ENCODE results near the gene PARD3. TPM values are rescaled to one million over a fixed set of nuclear protein-coding genes. Genes with fewer than 3 reads are reported as not detected.

PARD3 gene
- total RNA-seq, 1 donor from 2014 or later, result 39.6 TPM

- no peak for DNase-seq (ENCODE audit: low spot score)
Measured at GRCh38 chr10:34134602-34135001, 680.5 kb downstream of the PARD3 start.

GRCh38 chr10:34133406-34133805, 681.7 kb downstream of the PARD3 start:
- DNase-seq (ENCODE audit: low spot score), result no peak

DNA sequence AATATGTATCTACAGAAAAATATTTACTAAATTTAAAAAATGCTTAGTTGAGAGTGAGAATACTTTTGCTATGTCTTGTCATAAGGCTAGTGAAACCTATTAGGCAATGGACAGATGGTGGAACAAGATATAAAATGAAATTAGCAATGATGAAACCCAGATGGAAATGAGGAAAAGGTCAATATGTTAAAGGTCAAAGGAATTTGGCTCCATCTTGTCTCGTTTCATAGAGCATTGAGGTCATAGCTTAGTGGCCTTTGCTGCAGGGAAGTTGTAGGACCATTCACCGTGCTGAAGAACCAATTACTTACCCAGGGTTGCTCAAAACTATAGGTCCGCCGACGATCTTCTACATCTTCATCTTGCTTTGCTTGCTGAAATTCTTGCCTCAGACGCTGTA, 683.9 kb downstream of the PARD3 start:
- no peak for DNase-seq (ENCODE audit: low spot score)

DNA sequence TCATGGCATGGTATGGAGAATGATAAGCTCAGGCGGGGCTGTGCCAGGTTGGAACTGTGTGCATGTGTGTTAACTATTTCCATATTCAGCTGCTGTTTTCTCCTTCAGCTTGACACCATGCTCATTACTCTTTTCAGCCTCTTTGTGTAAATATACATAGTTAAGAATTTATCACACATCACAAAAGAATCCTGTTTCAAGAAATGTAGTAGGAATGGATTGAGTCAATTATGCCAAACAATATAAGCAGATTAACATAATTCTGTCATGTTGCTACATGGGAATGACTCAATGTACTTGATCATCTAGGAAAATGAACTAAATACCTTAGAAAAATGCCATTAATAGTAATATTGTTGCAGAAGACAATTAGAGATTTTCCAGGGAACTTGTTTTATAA, 687.4 kb downstream of the PARD3 start:
- no peak for DNase-seq (ENCODE audit: low spot score)

DNA sequence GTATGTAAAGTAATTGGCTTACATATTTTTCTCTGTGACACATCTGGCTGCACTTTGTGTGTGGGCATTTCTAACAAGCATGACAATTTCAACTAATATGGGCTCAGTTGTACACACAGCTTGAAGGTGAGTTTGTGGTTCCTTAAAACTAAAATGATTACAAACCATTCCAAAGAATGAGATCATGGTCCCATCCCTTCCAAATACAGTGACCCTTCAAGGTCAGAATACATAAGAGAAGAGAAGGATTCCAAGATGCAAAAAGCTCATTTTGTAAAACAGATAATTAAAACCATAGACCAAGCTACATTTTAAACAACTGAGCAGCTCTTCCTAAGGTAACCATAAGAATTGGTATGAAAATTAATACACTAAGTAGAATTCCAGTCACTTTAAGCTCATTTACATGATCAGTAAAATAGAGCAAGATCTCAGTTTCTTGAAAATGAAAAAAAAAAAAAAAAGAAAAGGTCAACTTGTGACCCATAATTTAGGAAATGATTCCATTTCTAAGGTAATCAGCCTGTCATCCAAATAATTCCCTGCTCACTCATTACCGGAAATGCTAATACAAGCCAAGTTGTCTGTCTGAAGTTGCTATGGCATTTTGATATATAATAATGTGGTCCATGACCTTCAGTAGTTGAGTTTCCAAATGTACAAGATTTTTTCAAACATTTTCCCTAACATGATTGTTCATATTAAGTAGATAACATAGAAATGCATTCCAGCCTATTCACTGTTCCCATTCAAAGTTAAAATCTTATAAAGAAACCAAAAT, 688.5 kb downstream of the PARD3 start:
- DNase-seq (ENCODE audit: low spot score), result no peak

GRCh38 chr10:34125702-34126101, 689.4 kb downstream of the PARD3 start:
- no peak for DNase-seq (ENCODE audit: low spot score)

DNA sequence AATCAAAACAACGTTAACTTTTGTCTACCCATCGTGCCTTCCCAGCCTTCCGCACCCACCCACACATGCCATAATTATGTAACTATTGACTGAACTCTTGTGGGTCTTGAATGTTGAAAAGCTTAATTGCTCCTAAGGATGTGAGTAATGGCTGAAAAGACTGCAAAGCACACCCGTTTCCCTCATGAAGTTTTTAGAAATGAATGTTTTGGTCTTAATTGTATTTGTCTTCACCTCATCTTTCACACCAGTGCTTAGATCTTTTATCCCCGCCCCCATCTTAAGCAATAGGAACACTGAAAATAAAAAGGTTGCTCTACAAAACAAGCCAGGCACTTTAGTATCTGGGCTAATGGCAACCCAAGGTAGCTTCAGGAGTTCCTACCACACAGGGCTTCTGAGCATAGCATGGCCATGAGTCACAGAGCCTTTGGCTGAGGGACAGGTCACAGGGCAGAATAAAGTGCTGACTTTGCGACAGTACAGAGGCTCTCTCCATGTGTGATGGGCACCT, 690.5 kb downstream of the PARD3 start:
- DNase-seq (ENCODE audit: low spot score), result peak; percentile 82

DNA sequence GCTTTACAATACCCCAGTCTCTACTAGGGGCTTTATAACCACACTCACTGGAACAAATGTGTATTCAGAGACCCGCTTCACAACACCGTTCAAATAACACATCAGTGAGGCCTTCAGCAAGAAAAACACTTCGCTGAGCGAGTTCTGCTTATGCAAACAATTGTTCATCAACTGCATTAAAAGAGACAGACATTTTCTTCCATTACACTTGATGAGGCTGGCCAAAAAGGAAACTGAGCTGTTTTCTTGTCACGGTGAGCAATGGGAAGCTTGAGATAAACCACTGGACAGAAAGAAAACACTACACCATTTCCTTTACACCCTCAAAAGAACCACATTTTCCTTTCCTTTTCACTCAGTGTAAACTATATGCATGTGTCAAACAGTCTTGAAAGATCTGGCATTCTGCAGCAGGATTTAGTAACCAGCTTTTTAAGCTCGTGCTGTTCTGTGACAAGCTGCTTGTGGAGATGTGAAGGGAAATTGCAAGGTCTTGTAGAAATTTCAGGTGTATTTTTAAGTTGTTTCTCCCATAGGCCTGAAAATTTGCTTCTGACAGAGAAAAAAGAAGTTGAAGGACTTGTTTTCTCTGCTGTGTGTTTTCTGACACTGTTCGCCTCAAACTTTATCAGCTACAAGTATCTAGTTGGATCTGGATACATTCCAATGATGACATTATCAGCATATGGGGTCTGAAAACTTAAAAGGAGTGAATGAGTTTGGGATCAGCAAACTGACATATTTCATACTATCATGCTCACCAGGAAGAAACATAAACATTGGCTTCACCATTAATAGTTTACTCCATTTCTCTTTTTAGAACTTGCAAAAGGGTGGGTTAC, 693.1 kb downstream of the PARD3 start:
- DNase-seq (ENCODE audit: low spot score), result no peak

- peak; percentile 52 for DNase-seq (ENCODE audit: low spot score)
Measured at GRCh38 chr10:34121125-34121753, 693.9 kb downstream of the PARD3 start.

GRCh38 chr10:34119456-34119855, 695.6 kb downstream of the PARD3 start:
- DNase-seq (ENCODE audit: low spot score), result no peak

GRCh38 chr10:34116681-34117271, 698.3 kb downstream of the PARD3 start:
- no peak for DNase-seq (ENCODE audit: low spot score)

- no peak for DNase-seq (ENCODE audit: low spot score)
Measured at GRCh38 chr10:34116220-34116641, 698.9 kb downstream of the PARD3 start.

GRCh38 chr10:34114914-34115313, 700.2 kb downstream of the PARD3 start:
- no peak for DNase-seq (ENCODE audit: low spot score)

DNA sequence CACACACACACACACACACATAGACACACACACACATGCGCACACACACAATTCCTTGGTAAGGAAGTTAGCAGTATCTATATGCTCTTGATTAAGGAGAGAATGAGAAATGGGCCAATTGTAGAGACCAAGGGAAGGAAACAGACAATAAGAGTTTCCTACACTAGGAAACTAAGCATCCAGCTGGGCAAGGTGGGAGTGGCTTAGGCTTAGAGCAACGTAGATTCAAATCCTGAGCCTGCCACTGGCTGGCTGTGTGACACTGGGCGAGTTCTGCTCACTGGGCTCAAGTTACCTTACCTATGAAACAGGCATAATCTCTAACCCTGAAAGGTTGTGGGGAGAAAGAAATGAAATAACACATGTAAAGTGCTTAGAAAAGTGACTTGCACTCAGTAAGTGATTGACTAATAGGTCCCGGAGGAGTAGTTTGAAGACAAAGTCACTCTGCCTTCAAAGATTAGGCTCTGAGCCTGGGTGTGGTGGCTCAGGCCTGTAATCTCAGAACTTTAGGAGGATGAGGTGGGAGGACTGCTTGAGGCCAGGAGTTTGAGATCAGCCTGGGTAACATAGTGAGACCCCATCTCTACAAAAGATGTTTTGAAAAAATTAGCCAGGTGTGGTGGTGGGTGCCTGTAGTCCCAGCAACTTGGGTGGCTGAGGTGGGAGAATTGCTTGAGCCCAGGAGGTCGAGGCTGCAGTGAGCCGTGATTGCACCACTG, 701.4 kb downstream of the PARD3 start:
- no peak for DNase-seq (ENCODE audit: low spot score)

- no peak for DNase-seq (ENCODE audit: low spot score)
Measured at GRCh38 chr10:34112171-34112782, 702.8 kb downstream of the PARD3 start.

DNA sequence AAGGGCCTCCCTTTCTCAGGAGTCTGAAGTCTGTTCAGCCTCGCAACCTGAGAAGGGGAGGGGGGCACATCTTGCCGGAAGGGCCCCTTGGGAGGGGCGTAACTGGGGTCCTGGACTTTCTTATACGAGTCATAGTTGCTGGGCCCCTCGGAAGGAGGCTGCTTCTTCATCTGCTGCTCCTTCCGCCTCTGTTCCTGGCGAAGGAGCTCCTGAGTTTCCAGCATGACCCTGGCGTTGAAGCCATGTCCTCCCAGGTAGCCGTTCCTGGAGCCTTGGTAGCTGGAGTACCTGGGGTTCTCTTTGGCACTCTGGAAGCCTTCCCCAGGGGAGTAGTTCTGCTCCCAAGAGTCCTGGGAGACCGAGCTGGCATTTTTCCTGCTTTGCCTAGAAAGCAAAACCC, 703.9 kb downstream of the PARD3 start:
- no peak for DNase-seq (ENCODE audit: low spot score)

DNA sequence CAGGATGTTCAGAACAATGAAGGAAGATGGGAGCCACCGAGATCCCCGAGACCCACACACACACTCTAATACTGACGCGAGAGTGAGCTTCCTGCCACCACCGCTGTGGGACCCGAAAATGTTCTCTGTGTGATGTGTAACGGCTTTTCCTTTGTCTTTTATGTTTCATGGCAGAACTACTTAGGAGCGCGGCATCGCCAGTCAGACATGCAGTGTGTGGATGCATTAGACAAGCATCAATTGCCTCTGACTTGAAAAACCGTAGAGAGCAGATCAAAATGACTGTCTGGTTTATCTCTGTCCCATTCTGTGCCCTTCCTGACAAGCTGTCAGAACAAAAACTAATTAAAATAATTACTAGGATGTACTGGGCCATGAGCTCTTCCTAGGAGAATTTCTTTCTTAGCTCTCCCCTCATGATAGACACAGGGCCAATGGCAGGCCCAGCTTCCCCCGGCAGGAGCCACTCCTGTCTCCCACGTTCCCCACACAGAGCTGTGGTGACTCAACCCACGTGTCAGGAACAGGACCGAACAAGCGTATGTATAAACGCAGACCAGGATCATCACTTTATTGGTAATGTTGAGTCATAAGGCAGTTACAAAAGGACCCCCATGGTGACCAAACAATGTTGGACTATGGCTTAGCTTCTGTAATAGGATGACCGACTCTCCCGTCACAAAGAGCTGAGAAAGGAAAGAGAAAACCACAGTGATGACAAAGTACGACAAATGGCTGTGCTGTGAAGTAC, 705.0 kb downstream of the PARD3 start:
- no peak for DNase-seq (ENCODE audit: low spot score)

DNA sequence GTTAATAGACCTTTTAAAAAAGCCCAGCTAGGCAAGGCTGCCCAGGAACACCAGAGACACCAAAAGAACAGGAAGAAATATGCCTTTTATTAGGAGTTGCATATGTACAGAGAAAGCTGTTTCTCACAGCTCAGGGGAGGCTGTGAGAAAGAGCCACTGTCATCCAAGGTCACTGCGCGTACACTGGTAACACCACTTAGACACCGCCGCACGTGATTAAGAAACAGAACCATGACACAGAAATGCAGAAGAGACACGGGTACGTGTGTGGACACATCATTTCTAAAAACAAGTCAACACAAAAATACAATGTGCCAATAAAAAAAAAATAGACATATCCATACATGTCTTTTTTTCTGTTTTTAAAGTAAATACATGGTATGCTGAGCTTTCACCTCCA, 705.6 kb downstream of the PARD3 start:
- no peak for DNase-seq (ENCODE audit: low spot score)

GRCh38 chr10:34107626-34108516, 707.2 kb downstream of the PARD3 start:
- no peak for DNase-seq (ENCODE audit: low spot score)

All from mucosa of gallbladder (tissue), 1 donor.